Endothelial cell of umbilical vein (primary cell): ENCODE data around the gene GAPVD1.

ENCODE experiments used
- CTCF ChIP-seq, 2 donors: IDR thresholded peaks; 1 replicate in 1 of 2; 2 replicates in 1 of 2; pipeline ENCODE4 v1.5.1; 2011; ENCODE audit warnings: low read length in 2 of 2, mild to moderate bottlenecking in 2 of 2, moderate library complexity in 2 of 2, control low read depth in 1 of 2, inconsistent platforms in 1 of 2, low read depth in 1 of 2; ENCODE audit not compliant: insufficient read depth in 1 of 2; ENCODE audit errors: extremely low read depth in 1 of 2
- EZH2 ChIP-seq: IDR thresholded peaks from 2 replicates; pipeline ENCODE4 v1.6.1; 2012; ENCODE audit warnings: borderline replicate concordance, low read depth, mild to moderate bottlenecking, moderate library complexity, low read length, inconsistent platforms; ENCODE audit not compliant: severe bottlenecking
- MAX ChIP-seq: IDR thresholded peaks from 2 replicates; pipeline ENCODE4 v1.6.1; 2011; ENCODE audit not compliant: insufficient read depth, insufficient read length
- MYC ChIP-seq: IDR thresholded peaks from one replicate; pipeline ENCODE4 v1.6.1; 2011; ENCODE audit warnings: mild to moderate bottlenecking, low read depth, low read length
- POLR2A ChIP-seq: IDR thresholded peaks from 2 replicates; pipeline ENCODE4 v1.6.1; 2012; ENCODE audit warnings: low read depth, mild to moderate bottlenecking, control low read depth, low read length

GRCh38 chr9:125269014-125269397, 7.4 kb downstream of the GAPVD1 start:
- TF ChIP-seq POLR2A (no peak), EZH2 (no peak), CTCF (IDR thresholded peaks at IDR 0.05; ENCODE audit: extremely low read depth in 1 of 2, insufficient read depth in 1 of 2, low read depth in 1 of 2, low read length in 2 of 2) (no peak), MAX (no peak), MYC (no peak)
